WTC11 (cell line): ENCODE measurements around the gene BOD1L1.

Experiments
- CTCF ChIP-seq: fragments of 200-600 bp; IDR thresholded peaks from 2 replicates; pipeline ENCODE4 v1.8.0; 2022; ENCODE audit warnings: antibody characterized with exemption
- NFYB ChIP-seq: sonication (generic); formaldehyde crosslinking; conservative IDR thresholded peaks from 2 replicates; pipeline ENCODE4 v1.8.0; 2022; ENCODE audit warnings: low read depth, missing genetic modification reagents
- NR3C1 ChIP-seq: sonication (generic); formaldehyde crosslinking; conservative IDR thresholded peaks from 2 replicates; pipeline ENCODE4 v1.8.1; 2023; ENCODE audit warnings: low read depth, mild to moderate bottlenecking, missing genetic modification reagents
- ZNF219 ChIP-seq: sonication (generic); formaldehyde crosslinking; IDR thresholded peaks from 2 replicates; pipeline ENCODE4 v1.8.0; 2023; ENCODE audit warnings: missing genetic modification reagents, mild to moderate bottlenecking, borderline replicate concordance
- TF ChIP-seq, protein P1 (sequence below): sonication (generic); formaldehyde crosslinking; IDR thresholded peaks from 2 replicates; pipeline ENCODE4 v1.8.0; 2022; ENCODE audit warnings: missing genetic modification reagents

- TF ChIP-seq CTCF (no peak), NR3C1 (CRISPR knock-in tag) (no peak), NFYB (CRISPR knock-in tag) (no peak), ZNF219 (CRISPR knock-in tag) (no peak)
- TF ChIP-seq, protein P1, sequence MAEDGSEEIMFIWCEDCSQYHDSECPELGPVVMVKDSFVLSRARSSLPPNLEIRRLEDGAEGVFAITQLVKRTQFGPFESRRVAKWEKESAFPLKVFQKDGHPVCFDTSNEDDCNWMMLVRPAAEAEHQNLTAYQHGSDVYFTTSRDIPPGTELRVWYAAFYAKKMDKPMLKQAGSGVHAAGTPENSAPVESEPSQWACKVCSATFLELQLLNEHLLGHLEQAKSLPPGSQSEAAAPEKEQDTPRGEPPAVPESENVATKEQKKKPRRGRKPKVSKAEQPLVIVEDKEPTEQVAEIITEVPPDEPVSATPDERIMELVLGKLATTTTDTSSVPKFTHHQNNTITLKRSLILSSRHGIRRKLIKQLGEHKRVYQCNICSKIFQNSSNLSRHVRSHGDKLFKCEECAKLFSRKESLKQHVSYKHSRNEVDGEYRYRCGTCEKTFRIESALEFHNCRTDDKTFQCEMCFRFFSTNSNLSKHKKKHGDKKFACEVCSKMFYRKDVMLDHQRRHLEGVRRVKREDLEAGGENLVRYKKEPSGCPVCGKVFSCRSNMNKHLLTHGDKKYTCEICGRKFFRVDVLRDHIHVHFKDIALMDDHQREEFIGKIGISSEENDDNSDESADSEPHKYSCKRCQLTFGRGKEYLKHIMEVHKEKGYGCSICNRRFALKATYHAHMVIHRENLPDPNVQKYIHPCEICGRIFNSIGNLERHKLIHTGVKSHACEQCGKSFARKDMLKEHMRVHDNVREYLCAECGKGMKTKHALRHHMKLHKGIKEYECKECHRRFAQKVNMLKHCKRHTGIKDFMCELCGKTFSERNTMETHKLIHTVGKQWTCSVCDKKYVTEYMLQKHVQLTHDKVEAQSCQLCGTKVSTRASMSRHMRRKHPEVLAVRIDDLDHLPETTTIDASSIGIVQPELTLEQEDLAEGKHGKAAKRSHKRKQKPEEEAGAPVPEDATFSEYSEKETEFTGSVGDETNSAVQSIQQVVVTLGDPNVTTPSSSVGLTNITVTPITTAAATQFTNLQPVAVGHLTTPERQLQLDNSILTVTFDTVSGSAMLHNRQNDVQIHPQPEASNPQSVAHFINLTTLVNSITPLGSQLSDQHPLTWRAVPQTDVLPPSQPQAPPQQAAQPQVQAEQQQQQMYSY (CRISPR knock-in tag) = no peak
Observed at GRCh38 chr4:13670456-13671160, 43.1 kb upstream of the BOD1L1 start.
